Pancreas (tissue), 10 donors: Measurements from ENCODE around the gene SKIL. TPM values are rescaled to one million over a fixed set of nuclear protein-coding genes. Genes with fewer than 3 reads are reported as not detected.

Experiments
- ATAC-seq, 4 donors: fragments of 200-7000 bp; cut with Tn5 transposase; one replicate each; pipeline versions ENCODE4 v1.8.0 to v1.9.1; 2020; ENCODE audit warnings: mild to moderate bottlenecking in 4 of 4, moderate library complexity in 4 of 4
- DNase-seq, 6 donors: peaks; one replicate each; pipeline ENCODE4 v3.0.0-alpha.2; 2020
- FAIRE-seq: peaks from 2 replicates; lab custom pipeline; 2012; peaks lifted over from hg19 to GRCh38; lab: Jason Lieb, UNC
- H3K27ac ChIP-seq, 4 donors: fragments of 200-600 bp; sonication (generic); 1 replicate in 3 of 4; 2 replicates in 1 of 4; pipeline versions ENCODE4 v1.5.0 to v1.8.0; 2020
- H3K27me3 ChIP-seq, 4 donors: fragments of 200-600 bp; one replicate each; pipeline ENCODE4 v1.8.0; 2021
- H3K36me3 ChIP-seq, 3 donors: fragments of 200-600 bp; sonication (generic) in 1 of 3; one replicate each; pipeline versions ENCODE4 v1.5.0 to v1.8.0; 2020 to 2021
- H3K4me1 ChIP-seq, 3 donors: fragments of 200-600 bp; one replicate each; pipeline ENCODE4 v1.8.0; 2021
- H3K4me3 ChIP-seq, 4 donors: fragments of 200-600 bp; sonication (generic) in 2 of 4; one replicate each; pipeline versions ENCODE4 v1.5.0 to v1.8.0; 2020 to 2021
- H3K9me3 ChIP-seq, 4 donors: fragments of 200-600 bp; one replicate each; pipeline ENCODE4 v1.8.0; 2021
- CTCF ChIP-seq, 4 donors: fragments of 200-600 bp; sonication (generic) in 3 of 4; IDR thresholded peaks; one replicate each; pipeline versions ENCODE4 v1.5.0 to v1.8.0; 2021; ENCODE audit warnings: antibody characterized with exemption in 4 of 4
- intact Hi-C, 3 donors: fragments of 100-400 bp; cut with DNase I; formaldehyde crosslinking; loops; one replicate each; pipeline versions ENCODE4 v1.11.1 to v1.14.2; 2022
- microRNA-seq, 2 donors: library from miRNA; unstranded; fragments of <30 nt; microRNA quantifications; one replicate each; pipeline versions ENCODE4 to v1.1.0, GENCODE V29; 2019 to 2020
- polyA plus RNA-seq, 2 donors: library from polyadenylated mRNA; stranded (reverse); fragments of 200-250 nt; gene quantifications; one replicate each; pipeline ENCODE4 v1.2.3, GENCODE V29; 2013
- total RNA-seq, 6 donors: library from RNA; stranded (reverse); fragmentation: NEBNext Ultra II Directional in 4 of 6; extraction: Animal tissue kit (Norgen Biotek cat#: 25700) in 4 of 6; gene quantifications; one replicate each; pipeline versions ENCODE4 v1.2.1 to v1.2.4, GENCODE V29; 2021 to 2023
- donor health status: healthy with polysubstance abuse.
- donor health status: DM: no; HTN: no; CAD: no; lungs with moderate emphysema.
- donor health status: DM: no; HTN: no; CAD: no.
- donor health status: control.
- donor health status: control.
- donor health status: Bipolar disorder and iron deficiency.
- donor health status: DM: yes; HTN: yes; CAD: no.
- donor health status: DM: no; HTN: no; CAD: no.
- donor health status: DM: no; HTN: no; CAD: no.
- donor health status: DM: yes; HTN: yes; CAD: no.

Gene SKIL
- total and polyA plus RNA-seq, 8 donors, result 5.1 to 52.1 (median 15.9) TPM

- DNase-seq (no peak), ATAC-seq (no peak), FAIRE-seq (no peak)
- no peak for TF ChIP-seq CTCF (IDR thresholded peaks at IDR 0.05)
- Histone ChIP-seq H3K36me3 (no peaks in the 10 kb centered on the region), H3K27ac (no peak overlapping the region), H3K27me3 (no peaks in the 10 kb centered on the region), H3K9me3 (no peaks in the 10 kb centered on the region), H3K4me3 (no peak overlapping the region), H3K4me1 (no peaks in the 10 kb centered on the region)
- intact Hi-C loops, result no loop called here
These were observed 85.4 kb downstream of the SKIL start for GRCh38 chr3:170442947-170443346.

- no peak for FAIRE-seq
- Histone ChIP-seq H3K4me1 (no peaks in the 10 kb centered on the region), H3K4me3 (no peak overlapping the region), H3K27ac (no peak overlapping the region), H3K27me3 (no peaks in the 10 kb centered on the region), H3K9me3 (no peaks in the 10 kb centered on the region), H3K36me3 (no peaks in the 10 kb centered on the region)
- ATAC-seq, result no peak
- TF ChIP-seq CTCF (IDR thresholded peaks at IDR 0.05), result no peak
- DNase-seq, result no peak
- intact Hi-C loops, result no loop called here
These were observed 85.9 kb downstream of the SKIL start for GRCh38 chr3:170443457-170443856.

Small RNA genes lying within 50 kb of the gene (microRNA-seq; reads per million reads assigned to microRNA genes)
- 0 reads per million in 2 donors for gene MIR6828

Other genes starting within 250 kb of the SKIL start
- 10 to 100 TPM; 22.8 to 38.0 (median 26.9) TPM for gene PHC3, start 176.0 kb upstream of the SKIL start, total RNA-seq
- 1 to 10 TPM; 5.5 to 7.0 TPM for gene PHC3, start 176.0 kb upstream of the SKIL start, polyA plus RNA-seq
- 10 to 100 TPM in 5 of 6 donors, 1 to 10 TPM in 1; 7.7 to 14.2 (median 10.7) TPM for gene PRKCI, start 135.3 kb upstream of the SKIL start, total RNA-seq
- gene PRKCI, start 135.3 kb upstream of the SKIL start, polyA plus RNA-seq, result 1 to 10 TPM; 3.5 to 8.1 TPM
- 1 to 10 TPM in 3 of 6 donors, under 1 TPM in 3; 0.38 to 2.3 (median 1.3) TPM for gene CLDN11, start 61.2 kb downstream of the SKIL start, total RNA-seq
- gene CLDN11, start 61.2 kb downstream of the SKIL start, polyA plus RNA-seq, result under 1 TPM; 0.61 to 0.87 TPM
- gene SLC7A14, start 228.4 kb downstream of the SKIL start, total RNA-seq, result under 1 TPM; 0.09 to 0.73 (median 0.20) TPM
- 1 to 10 TPM in 1 of 2 donors, under 1 TPM in 1; 0.11 to 1.9 TPM for gene SLC7A14, start 228.4 kb downstream of the SKIL start, polyA plus RNA-seq